ENCODE data around the gene ARID5B.
"Not testable (repeated sequence)": the region's sequence is repeated elsewhere in the genome, so short reads cannot be mapped to it uniquely, and the experiment has no call there.

The ARID5B gene

GRCh38 chr10:62027841-62028501, 126.5 kb downstream of the ARID5B start:
- no peak for TF ChIP-seq CTCF (IDR thresholded peaks at IDR 0.05; ENCODE audit: extremely low read depth, missing control alignments)
- no peak for DNase-seq (ENCODE audit: low spot score)

GRCh38 chr10:62028502-62028842, 127.0 kb downstream of the ARID5B start:
- not testable (repeated sequence) for DNase-seq (ENCODE audit: low spot score)

- TF ChIP-seq CTCF (IDR thresholded peaks at IDR 0.05; ENCODE audit: extremely low read depth, missing control alignments): no peak
- DNase-seq (ENCODE audit: low spot score): no peak
These were observed 127.9 kb downstream of the ARID5B start for GRCh38 chr10:62029401-62029800.

GRCh38 chr10:62031507-62031906, 130.0 kb downstream of the ARID5B start:
- no peak for TF ChIP-seq CTCF (IDR thresholded peaks at IDR 0.05; ENCODE audit: extremely low read depth, missing control alignments)
- DNase-seq (ENCODE audit: low spot score): no peak

- TF ChIP-seq CTCF (IDR thresholded peaks at IDR 0.05; ENCODE audit: extremely low read depth, missing control alignments): no peak
- DNase-seq (ENCODE audit: low spot score): no peak
These were observed 131.6 kb downstream of the ARID5B start for GRCh38 chr10:62033125-62033524.

GRCh38 chr10:62034096-62034640, 132.7 kb downstream of the ARID5B start:
- no peak for TF ChIP-seq CTCF (IDR thresholded peaks at IDR 0.05; ENCODE audit: extremely low read depth, missing control alignments)
- DNase-seq (ENCODE audit: low spot score): no peak

GRCh38 chr10:62036186-62037081, 134.9 kb downstream of the ARID5B start:
- DNase-seq (ENCODE audit: low spot score): no peak
- no peak for TF ChIP-seq CTCF (IDR thresholded peaks at IDR 0.05; ENCODE audit: extremely low read depth, missing control alignments)
